PFSK-1 (cell line): ENCODE data around the gene SLC44A1.

Experiments
- FOXP2 ChIP-seq: optimal IDR thresholded peaks from 2 replicates; pipeline ENCODE3; 2011; ENCODE audit warnings: borderline replicate concordance, control low read depth, inconsistent platforms; ENCODE audit not compliant: insufficient read depth; ENCODE audit errors: extremely low read length, extremely low read depth
- POLR2AphosphoS5 ChIP-seq: IDR thresholded peaks from 2 replicates; pipeline ENCODE4 v1.6.1; 2012; ENCODE audit warnings: low read depth, mild to moderate bottlenecking, control low read depth, low read length, moderate library complexity
- SIN3A ChIP-seq: IDR thresholded peaks from 2 replicates; pipeline ENCODE4 v1.6.1; 2012; ENCODE audit warnings: mild to moderate bottlenecking, low read length, moderate library complexity, borderline replicate concordance; ENCODE audit not compliant: insufficient read depth
- TAF1 ChIP-seq: IDR thresholded peaks from 2 replicates; pipeline ENCODE4 v1.6.1; 2012; ENCODE audit warnings: low read length, control low read depth, borderline replicate concordance; ENCODE audit not compliant: insufficient read depth
- TF ChIP-seq, protein P1 (sequence below), 2 experiments: IDR thresholded peaks; 2 replicates each; pipeline versions ENCODE4 v1.6.1 to v1.8.0; 2011 to 2012; ENCODE audit warnings: low read depth in 2 of 2, low read length in 2 of 2, control low read depth in 1 of 2, inconsistent platforms in 1 of 2, mild to moderate bottlenecking in 1 of 2, moderate library complexity in 1 of 2; ENCODE audit not compliant: insufficient read depth in 1 of 2

SLC44A1 gene

DNA sequence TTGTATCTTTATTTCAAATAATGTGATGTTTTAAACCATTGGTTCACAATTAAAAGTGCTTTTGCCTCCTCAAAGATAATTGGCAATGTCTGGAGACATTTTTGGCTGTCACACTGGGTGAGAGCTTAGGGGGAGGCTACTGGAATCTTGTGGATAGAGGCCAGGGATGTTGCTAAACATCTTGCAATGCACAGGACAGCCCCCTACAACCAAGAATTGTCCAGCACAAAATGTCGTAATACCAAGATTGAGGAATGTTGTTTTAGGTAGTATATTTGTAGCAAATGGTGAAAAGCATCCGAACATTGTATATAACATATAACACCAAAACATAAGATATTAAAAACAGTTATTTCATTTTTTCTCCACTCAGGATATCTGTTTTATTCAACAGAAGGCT lies 99.8 kb downstream of the SLC44A1 start:
- TF ChIP-seq POLR2AphosphoS5 (no peak), FOXP2 (no peak), TAF1 (no peak), SIN3A (no peak)
- TF ChIP-seq, protein P1, sequence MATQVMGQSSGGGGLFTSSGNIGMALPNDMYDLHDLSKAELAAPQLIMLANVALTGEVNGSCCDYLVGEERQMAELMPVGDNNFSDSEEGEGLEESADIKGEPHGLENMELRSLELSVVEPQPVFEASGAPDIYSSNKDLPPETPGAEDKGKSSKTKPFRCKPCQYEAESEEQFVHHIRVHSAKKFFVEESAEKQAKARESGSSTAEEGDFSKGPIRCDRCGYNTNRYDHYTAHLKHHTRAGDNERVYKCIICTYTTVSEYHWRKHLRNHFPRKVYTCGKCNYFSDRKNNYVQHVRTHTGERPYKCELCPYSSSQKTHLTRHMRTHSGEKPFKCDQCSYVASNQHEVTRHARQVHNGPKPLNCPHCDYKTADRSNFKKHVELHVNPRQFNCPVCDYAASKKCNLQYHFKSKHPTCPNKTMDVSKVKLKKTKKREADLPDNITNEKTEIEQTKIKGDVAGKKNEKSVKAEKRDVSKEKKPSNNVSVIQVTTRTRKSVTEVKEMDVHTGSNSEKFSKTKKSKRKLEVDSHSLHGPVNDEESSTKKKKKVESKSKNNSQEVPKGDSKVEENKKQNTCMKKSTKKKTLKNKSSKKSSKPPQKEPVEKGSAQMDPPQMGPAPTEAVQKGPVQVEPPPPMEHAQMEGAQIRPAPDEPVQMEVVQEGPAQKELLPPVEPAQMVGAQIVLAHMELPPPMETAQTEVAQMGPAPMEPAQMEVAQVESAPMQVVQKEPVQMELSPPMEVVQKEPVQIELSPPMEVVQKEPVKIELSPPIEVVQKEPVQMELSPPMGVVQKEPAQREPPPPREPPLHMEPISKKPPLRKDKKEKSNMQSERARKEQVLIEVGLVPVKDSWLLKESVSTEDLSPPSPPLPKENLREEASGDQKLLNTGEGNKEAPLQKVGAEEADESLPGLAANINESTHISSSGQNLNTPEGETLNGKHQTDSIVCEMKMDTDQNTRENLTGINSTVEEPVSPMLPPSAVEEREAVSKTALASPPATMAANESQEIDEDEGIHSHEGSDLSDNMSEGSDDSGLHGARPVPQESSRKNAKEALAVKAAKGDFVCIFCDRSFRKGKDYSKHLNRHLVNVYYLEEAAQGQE (IDR thresholded peaks at IDR 0.05; ENCODE audit: insufficient read depth in 1 of 2, low read depth in 2 of 2, low read length in 2 of 2), result no peak

DNA sequence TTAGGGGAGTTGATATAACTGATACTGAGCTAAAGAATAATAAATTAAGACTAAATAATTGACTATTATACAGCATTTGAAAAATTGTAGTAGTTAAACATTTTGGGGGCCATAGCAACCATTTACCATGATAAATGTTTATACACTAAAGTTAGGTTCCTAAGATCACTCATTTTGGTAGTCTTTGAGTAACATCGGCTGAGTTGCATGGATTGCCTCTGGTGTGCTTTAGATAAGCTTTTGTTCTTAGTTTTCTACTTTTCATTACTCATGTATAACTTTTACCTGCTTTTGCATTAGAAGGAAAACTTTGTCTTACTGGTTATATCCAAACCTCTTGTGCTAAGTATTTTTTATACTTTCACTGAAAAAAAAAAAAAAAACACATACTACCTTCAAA lies 101.2 kb downstream of the SLC44A1 start:
- TF ChIP-seq, protein P1 (IDR thresholded peaks at IDR 0.05; ENCODE audit: insufficient read depth in 1 of 2, low read depth in 2 of 2, low read length in 2 of 2), result no peak
- TF ChIP-seq SIN3A (no peak), FOXP2 (no peak), POLR2AphosphoS5 (no peak), TAF1 (no peak)

DNA sequence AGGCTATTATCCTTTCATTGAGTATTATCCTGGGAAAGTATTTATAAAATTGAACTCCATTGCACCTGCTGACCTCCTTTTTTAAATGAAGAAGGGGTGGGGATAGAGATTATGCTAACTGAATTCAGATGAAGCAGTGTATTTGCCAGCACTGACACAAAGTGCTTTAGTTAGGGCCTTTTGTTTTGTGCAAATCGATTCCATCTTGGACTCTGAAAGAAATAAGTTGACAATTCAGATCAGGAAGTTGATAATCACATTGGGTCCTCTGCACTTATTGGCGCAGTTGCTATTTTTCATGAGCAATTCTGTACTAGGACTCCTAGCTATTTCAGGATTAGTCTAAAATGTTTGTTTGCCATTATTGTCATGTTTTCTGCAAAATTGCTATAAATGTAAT lies 101.8 kb downstream of the SLC44A1 start:
- TF ChIP-seq POLR2AphosphoS5 (no peak), SIN3A (no peak), TAF1 (no peak), FOXP2 (no peak)
- TF ChIP-seq, protein P1 (IDR thresholded peaks at IDR 0.05; ENCODE audit: insufficient read depth in 1 of 2, low read depth in 2 of 2, low read length in 2 of 2), result no peak

DNA sequence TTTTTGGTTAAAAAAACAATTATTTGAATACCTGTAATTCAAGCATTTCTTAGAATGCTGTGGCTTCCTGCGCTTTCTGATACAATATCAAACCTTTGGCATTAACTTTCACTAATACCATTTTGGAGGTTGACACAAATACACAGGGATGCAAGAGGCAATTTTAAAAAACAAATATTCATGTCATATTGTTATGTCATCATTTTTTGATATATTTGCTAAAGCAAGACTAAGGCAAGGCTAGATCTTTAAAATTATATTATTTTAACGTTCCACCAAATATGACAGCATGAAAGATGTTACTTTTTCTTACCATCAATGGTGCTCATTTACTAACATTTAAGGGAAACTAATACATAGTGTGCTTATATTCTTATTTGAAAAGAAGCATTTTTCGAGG lies 110.0 kb downstream of the SLC44A1 start:
- TF ChIP-seq TAF1 (no peak), FOXP2 (no peak), POLR2AphosphoS5 (no peak)

DNA sequence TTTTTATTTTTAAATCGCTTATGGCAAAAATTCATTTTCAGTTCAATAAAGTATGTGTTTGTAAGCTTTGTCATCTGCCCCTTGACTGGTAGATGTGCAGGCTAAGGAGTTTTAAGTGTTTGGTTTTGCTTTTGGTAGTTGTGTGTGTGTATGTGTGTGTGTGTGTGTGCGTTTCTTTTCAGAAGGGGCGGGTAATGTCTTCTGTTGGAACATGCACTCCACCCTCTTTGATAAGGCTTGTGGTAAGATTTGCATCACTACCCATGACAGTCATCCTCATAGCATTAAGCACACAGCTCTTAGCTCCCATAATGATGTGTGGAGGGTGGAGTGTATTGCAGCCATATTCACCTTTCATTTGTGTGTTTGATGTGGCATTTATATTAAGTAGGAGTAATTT lies 111.3 kb downstream of the SLC44A1 start:
- TF ChIP-seq POLR2AphosphoS5 (no peak), TAF1 (no peak), SIN3A (no peak), FOXP2 (no peak)
- TF ChIP-seq, protein P1 (IDR thresholded peaks at IDR 0.05; ENCODE audit: insufficient read depth in 1 of 2, low read depth in 2 of 2, low read length in 2 of 2), result no peak

DNA sequence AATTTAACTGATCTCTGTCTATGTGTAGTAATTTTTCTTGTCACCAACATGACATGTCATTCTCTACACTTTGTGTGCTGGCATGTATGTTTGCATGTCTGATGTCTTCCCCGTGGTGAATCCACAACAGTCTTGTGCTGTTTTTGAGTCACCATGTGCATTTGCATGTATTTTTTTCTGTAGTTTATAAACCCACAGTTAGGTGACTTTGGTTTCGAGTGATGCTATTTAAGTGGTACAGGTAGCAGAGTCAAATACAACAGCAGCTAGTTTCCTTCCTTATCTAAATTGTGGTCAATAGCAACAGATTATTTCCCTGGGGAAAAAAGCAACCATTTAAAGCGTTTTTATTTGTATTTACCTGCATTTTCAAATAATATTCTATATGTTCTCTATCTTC lies 113.5 kb downstream of the SLC44A1 start:
- TF ChIP-seq TAF1 (no peak), SIN3A (no peak), POLR2AphosphoS5 (no peak), FOXP2 (no peak)
- TF ChIP-seq, protein P1 (IDR thresholded peaks at IDR 0.05; ENCODE audit: insufficient read depth in 1 of 2, low read depth in 2 of 2, low read length in 2 of 2), result no peak
